Sigmoid colon (tissue), 7 donors: ENCODE results near the gene MAP3K20. TPM values are rescaled to one million over a fixed set of nuclear protein-coding genes. Genes with fewer than 3 reads are reported as not detected.

Source experiments
- DNase-seq: peaks from one replicate; pipeline ENCODE4 v3.0.0-alpha.2; 2019
- H3K27ac ChIP-seq, 4 donors: fragments of 200-600 bp; sonication (generic); one replicate each; pipeline ENCODE4 v1.5.1; 2016 to 2019; ENCODE audit warnings: mild to moderate bottlenecking in 1 of 4
- H3K27me3 ChIP-seq, 3 donors: fragments of 200-600 bp; sonication (generic); one replicate each; pipeline ENCODE4 v1.5.1; 2019; ENCODE audit warnings: mild to moderate bottlenecking in 1 of 3
- H3K36me3 ChIP-seq, 4 donors: fragments of 200-600 bp; sonication (generic); one replicate each; pipeline ENCODE4 v1.5.1; 2016 to 2019
- H3K4me1 ChIP-seq, 4 donors: fragments of 200-600 bp; sonication (generic); one replicate each; pipeline ENCODE4 v1.5.1; 2017 to 2019
- H3K4me3 ChIP-seq, 4 donors: fragments of 200-600 bp; sonication (generic); one replicate each; pipeline ENCODE4 v1.5.1; 2017 to 2019; ENCODE audit warnings: mild to moderate bottlenecking in 2 of 4, moderate library complexity in 1 of 4
- H3K9me3 ChIP-seq, 4 donors: fragments of 200-600 bp in 3 of 4; sonication (generic) in 3 of 4; one replicate each; pipeline versions ENCODE4 v1.5.1 to v1.6.1; 2013 to 2019
- CTCF ChIP-seq, 4 experiments: fragments of 450-650 bp in 3 of 4; fragments of 200-600 bp in 1 of 4; IDR thresholded peaks; one replicate each; pipeline ENCODE4 v1.5.1; 2016 to 2019; ENCODE audit warnings: antibody characterized with exemption in 4 of 4, mild to moderate bottlenecking in 3 of 4, moderate library complexity in 2 of 4
- EP300 ChIP-seq, 4 donors: sonication (generic); formaldehyde crosslinking; IDR thresholded peaks; one replicate each; pipeline ENCODE4 v1.6.1; 2017; ENCODE audit warnings: antibody characterized with exemption in 4 of 4
- POLR2A ChIP-seq, 2 donors: fragments of 450-650 bp; IDR thresholded peaks; one replicate each; pipeline ENCODE4 v1.6.1; 2016; ENCODE audit warnings: antibody characterized with exemption in 2 of 2, mild to moderate bottlenecking in 2 of 2, moderate library complexity in 2 of 2
- POLR2AphosphoS5 ChIP-seq, 4 donors: sonication (generic); formaldehyde crosslinking; IDR thresholded peaks; one replicate each; pipeline ENCODE4 v1.6.1; 2017; ENCODE audit warnings: antibody characterized with exemption in 4 of 4
- WGBS, 2 donors: extraction: QIAGEN DNeasy Blood & Tissue Kit; methylation state at CpG; one replicate each; pipeline ENCODE4 v1.1.7; 2013; 5-methylcytosine and 5-hydroxymethylcytosine counted together
- intact Hi-C: fragments of 100-400 bp; cut with DNase I; formaldehyde crosslinking; loops from one replicate; pipeline ENCODE4 v1.15.1; 2023
- polyA plus RNA-seq, 3 donors: library from polyadenylated mRNA; stranded (reverse); fragments of 200-250 nt; gene quantifications; one replicate each; pipeline ENCODE4 v1.2.3, GENCODE V29; 2013
- total RNA-seq, 4 donors: library from RNA; depleted of rRNA; stranded (reverse); fragments of >200 nt; gene quantifications; one replicate each; pipeline ENCODE4 v1.1.0, GENCODE V29; 2016
- donor health status: healthy with polysubstance abuse.
- donor health status: Bipolar disorder and iron deficiency.
- donor health status: healthy.

The MAP3K20 gene
- total and polyA plus RNA-seq, 7 donors = 6.2 to 255 (median 189) TPM

- Histone ChIP-seq H3K36me3 (no peaks in the 10 kb centered on the region), H3K4me1 (peaks cover 0 to 19% (median 15%) of the 10 kb centered on the region in 4 donors), H3K27me3 (no peaks in the 10 kb centered on the region), H3K4me3 (no peak overlapping the region), H3K27ac (no peak overlapping the region), H3K9me3 (no peaks in the 10 kb centered on the region)
- TF ChIP-seq CTCF (IDR thresholded peaks at IDR 0.05) (no peak), POLR2A (IDR thresholded peaks at IDR 0.05) (no peak), EP300 (IDR thresholded peaks at IDR 0.05) (no peak), POLR2AphosphoS5 (IDR thresholded peaks at IDR 0.05) (no peak)
- WGBS, 2 donors = 95% methylated on average over 3 of the region's 3 CpGs
- intact Hi-C loops = loop anchor here (10.0 kb wide), 1 partner anchor 500 kb away; the partner anchor contains the start of gene PDK1
- DNase-seq = no peak
Measured at GRCh38 chr2:173054466-173054865, 21.2 kb upstream of the MAP3K20 start.

GRCh38 chr2:173056705-173057364 is 18.8 kb upstream of the MAP3K20 start:
- Histone ChIP-seq H3K4me3 (no peak overlapping the region), H3K27me3 (no peaks in the 10 kb centered on the region), H3K36me3 (no peaks in the 10 kb centered on the region), H3K9me3 (no peaks in the 10 kb centered on the region), H3K4me1 (no peaks in the 10 kb centered on the region), H3K27ac (no peak overlapping the region)
- 87 to 88% methylated on average over 4 of the region's 4 CpGs for WGBS, 2 donors
- intact Hi-C loops = loop anchor here (10.0 kb wide), 1 partner anchor 502 kb away; the partner anchor contains the start of gene PDK1
- DNase-seq = no peak
- TF ChIP-seq POLR2AphosphoS5 (IDR thresholded peaks at IDR 0.05) (no peak), EP300 (IDR thresholded peaks at IDR 0.05) (no peak), POLR2A (IDR thresholded peaks at IDR 0.05) (no peak), CTCF (IDR thresholded peaks at IDR 0.05) (no peak)

GRCh38 chr2:173058097-173058496 is 17.5 kb upstream of the MAP3K20 start:
- Histone ChIP-seq H3K36me3 (no peaks in the 10 kb centered on the region), H3K27ac (no peak overlapping the region), H3K4me3 (no peak overlapping the region), H3K9me3 (no peaks in the 10 kb centered on the region), H3K4me1 (no peaks in the 10 kb centered on the region), H3K27me3 (no peaks in the 10 kb centered on the region)
- intact Hi-C loops = loop anchor here (10.0 kb wide), 1 partner anchor 503 kb away; the partner anchor contains the start of gene PDK1
- no peak for DNase-seq
- TF ChIP-seq POLR2A (IDR thresholded peaks at IDR 0.05) = no peak
- no peak for TF ChIP-seq CTCF (IDR thresholded peaks at IDR 0.05)
- TF ChIP-seq EP300 (IDR thresholded peaks at IDR 0.05) = no peak
- no peak for TF ChIP-seq POLR2AphosphoS5 (IDR thresholded peaks at IDR 0.05)

- Histone ChIP-seq H3K4me3 (no peak overlapping the region), H3K27ac (no peak overlapping the region), H3K4me1 (no peaks in the 10 kb centered on the region), H3K36me3 (no peaks in the 10 kb centered on the region), H3K27me3 (no peaks in the 10 kb centered on the region), H3K9me3 (no peaks in the 10 kb centered on the region)
- TF ChIP-seq CTCF (IDR thresholded peaks at IDR 0.05) (no peak), POLR2A (IDR thresholded peaks at IDR 0.05) (no peak), POLR2AphosphoS5 (IDR thresholded peaks at IDR 0.05) (no peak), EP300 (IDR thresholded peaks at IDR 0.05) (no peak)
- intact Hi-C loops = loop anchor here (10.0 kb wide), 1 partner anchor 504 kb away; the partner anchor contains the start of gene PDK1
- no peak for DNase-seq
- WGBS, 2 donors = 88 to 90% methylated on average over 2 of the region's 2 CpGs
Measured at GRCh38 chr2:173058673-173059072, 17.0 kb upstream of the MAP3K20 start.
